Loucy (cell line): ENCODE results near the gene WWC1.

Experiments
- H2AFZ ChIP-seq: fragments of 200-600 bp; sonication (generic); 2 replicates; pipeline ENCODE4 v1.6.0; 2016; ENCODE audit warnings: antibody characterized with exemption, mild to moderate bottlenecking, low read length, moderate library complexity
- H3F3A ChIP-seq: fragments of 200-600 bp; 2 replicates; pipeline ENCODE4 v1.6.0; 2016; ENCODE audit warnings: antibody characterized with exemption, low read depth, mild to moderate bottlenecking
- H3K27me3 ChIP-seq: fragments of 200-600 bp; sonication (generic); 2 replicates; pipeline ENCODE4 v1.6.1; 2014; ENCODE audit warnings: low read length, mild to moderate bottlenecking; ENCODE audit not compliant: insufficient read depth, poor library complexity, severe bottlenecking
- H3K36me3 ChIP-seq: fragments of 200-600 bp; sonication (generic); 2 replicates; pipeline ENCODE4 v1.6.1; 2016; ENCODE audit warnings: low read length; ENCODE audit not compliant: insufficient read depth
- H3K4me1 ChIP-seq: fragments of 200-600 bp; sonication (generic); 2 replicates; pipeline ENCODE4 v1.5.1; 2014; ENCODE audit warnings: low read length, mild to moderate bottlenecking; ENCODE audit not compliant: insufficient read depth, poor library complexity, severe bottlenecking
- H3K4me2 ChIP-seq: fragments of 200-600 bp; sonication (generic); 2 replicates; pipeline ENCODE4 v1.6.0; 2014; ENCODE audit warnings: antibody characterized with exemption, low read length, low read depth, mild to moderate bottlenecking; ENCODE audit not compliant: poor library complexity, severe bottlenecking
- H3K4me3 ChIP-seq: fragments of 200-600 bp; sonication (generic); 2 replicates; pipeline ENCODE4 v1.5.1; 2014; ENCODE audit warnings: low read length, mild to moderate bottlenecking, mixed read lengths; ENCODE audit not compliant: poor library complexity, severe bottlenecking
- H3K79me2 ChIP-seq: fragments of 200-600 bp; sonication (generic); 2 replicates; pipeline ENCODE4 v1.6.1; 2014; ENCODE audit warnings: low read length; ENCODE audit not compliant: insufficient read depth
- H3K9ac ChIP-seq: fragments of 200-600 bp; sonication (generic); 2 replicates; pipeline ENCODE4 v1.6.0; 2014; ENCODE audit warnings: mild to moderate bottlenecking, low read depth, low read length, moderate library complexity; ENCODE audit not compliant: poor library complexity, severe bottlenecking
- H3K9me2 ChIP-seq: fragments of 200-600 bp; sonication (generic); replicated peaks from 2 replicates; pipeline ENCODE4 v1.6.1; 2016; ENCODE audit warnings: low read depth, low read length, mixed read lengths
- H3K9me3 ChIP-seq: fragments of 200-600 bp; sonication (generic); 2 replicates; pipeline ENCODE4 v1.6.1; 2014; ENCODE audit warnings: mild to moderate bottlenecking, antibody characterized with exemption, low read length, low read depth; ENCODE audit not compliant: insufficient read depth
- H4K20me1 ChIP-seq: fragments of 200-600 bp; sonication (generic); 2 replicates; pipeline ENCODE4 v1.6.0; 2014; ENCODE audit warnings: antibody characterized with exemption, low read length, mild to moderate bottlenecking; ENCODE audit not compliant: insufficient read depth, poor library complexity, severe bottlenecking
- CTCF ChIP-seq: fragments of 200-600 bp; sonication (generic); conservative IDR thresholded peaks from 2 replicates; pipeline ENCODE4 v1.5.1; 2014; ENCODE audit warnings: mild to moderate bottlenecking, antibody characterized with exemption, low read length
- EZH2phosphoT487 ChIP-seq: fragments of 200-600 bp; IDR thresholded peaks from 2 replicates; pipeline ENCODE4 v1.6.1; 2018; ENCODE audit warnings: antibody characterized with exemption, mild to moderate bottlenecking, moderate library complexity, borderline replicate concordance

Gene WWC1

GRCh38 chr5:168455201-168455600, 163.8 kb downstream of the WWC1 start:
- H3K4me3 ChIP-seq, result no peak overlapping the region
- H3K4me1 ChIP-seq, result no peaks in the 10 kb centered on the region
- H3K9ac ChIP-seq, result no peak overlapping the region
- H3K9me2 ChIP-seq, result no peaks in the 10 kb centered on the region
- no peaks in the 10 kb centered on the region for H3K9me3 ChIP-seq
- no peaks in the 10 kb centered on the region for H3F3A ChIP-seq
- H4K20me1 ChIP-seq, result no peaks in the 10 kb centered on the region
- H3K4me2 ChIP-seq, result no peak overlapping the region
- no peaks in the 10 kb centered on the region for H3K79me2 ChIP-seq
- no peaks in the 10 kb centered on the region for H3K36me3 ChIP-seq
- H2AFZ ChIP-seq, result no peak overlapping the region
- no peaks in the 10 kb centered on the region for H3K27me3 ChIP-seq
- TF ChIP-seq CTCF, result no peak
- no peak for TF ChIP-seq EZH2phosphoT487

- Histone ChIP-seq H3K9me3 (no peaks in the 10 kb centered on the region), H2AFZ (no peak overlapping the region), H3K79me2 (no peaks in the 10 kb centered on the region), H3K4me1 (no peaks in the 10 kb centered on the region), H3K4me3 (no peak overlapping the region), H4K20me1 (no peaks in the 10 kb centered on the region), H3K36me3 (no peaks in the 10 kb centered on the region), H3K4me2 (no peak overlapping the region), H3K9me2 (no peaks in the 10 kb centered on the region), H3F3A (no peaks in the 10 kb centered on the region), H3K27me3 (no peaks in the 10 kb centered on the region), H3K9ac (no peak overlapping the region)
- TF ChIP-seq CTCF (no peak), EZH2phosphoT487 (no peak)
These were observed 166.1 kb downstream of the WWC1 start for GRCh38 chr5:168457542-168457941.

- Histone ChIP-seq H3K36me3 (no peaks in the 10 kb centered on the region), H3K4me3 (no peak overlapping the region), H3F3A (no peaks in the 10 kb centered on the region)
These were observed 169.2 kb downstream of the WWC1 start for GRCh38 chr5:168460606-168461005.

More at GRCh38 chr5:168460606-168461005, 169.2 kb downstream of the WWC1 start:
- Histone ChIP-seq H3K9me2 (no peaks in the 10 kb centered on the region), H4K20me1 (no peaks in the 10 kb centered on the region), H3K9ac (no peak overlapping the region), H3K4me2 (no peak overlapping the region), H3K4me1 (no peaks in the 10 kb centered on the region), H3K9me3 (no peaks in the 10 kb centered on the region), H2AFZ (no peak overlapping the region), H3K79me2 (no peaks in the 10 kb centered on the region), H3K27me3 (no peaks in the 10 kb centered on the region)
- TF ChIP-seq CTCF (no peak), EZH2phosphoT487 (no peak)
